ENCODE results near the gene MTG2.
A peak's percentile ranks its signal among the peaks of the same experiment; 100 is the strongest.

MTG2 gene

GRCh38 chr20:62182469-62183425 lies at the start of gene MTG2:
Gene MTG2, plus strand, starts transcription at chr20:62183028. Its CDS starts 10,393 bp downstream, at chr20:62193421.
- peak; percentile 98 for DNase-seq

GRCh38 chr20:62133051-62133845 lies 49.6 kb upstream of the MTG2 start:
- peak; percentile 70 for DNase-seq

GRCh38 chr20:62133864-62134263 lies 49.0 kb upstream of the MTG2 start:
- no peak for DNase-seq

GRCh38 chr20:62134735-62135231 lies 48.0 kb upstream of the MTG2 start:
- peak; percentile 51 for DNase-seq

GRCh38 chr20:62135573-62136266 lies 47.1 kb upstream of the MTG2 start:
- DNase-seq, result no peak

GRCh38 chr20:62136283-62137091 lies 46.3 kb upstream of the MTG2 start:
- DNase-seq, result peak; percentile 70

- DNase-seq, result no peak
These were observed 45.8 kb upstream of the MTG2 start for GRCh38 chr20:62137092-62137384.

GRCh38 chr20:62137478-62138203 lies 45.2 kb upstream of the MTG2 start:
- no peak for DNase-seq

- no peak for DNase-seq
These were observed 44.7 kb upstream of the MTG2 start for GRCh38 chr20:62138204-62138543.

GRCh38 chr20:62138912-62139311 lies 43.9 kb upstream of the MTG2 start:
- DNase-seq, result no peak

- DNase-seq, result no peak
These were observed 43.2 kb upstream of the MTG2 start for GRCh38 chr20:62139636-62140035.

- no peak for DNase-seq
These were observed 41.8 kb upstream of the MTG2 start for GRCh38 chr20:62141043-62141396.

GRCh38 chr20:62141397-62142251 lies 41.2 kb upstream of the MTG2 start:
- peak; percentile 82 for DNase-seq

GRCh38 chr20:62142252-62143080 lies 40.4 kb upstream of the MTG2 start:
- peak; percentile 42 for DNase-seq

GRCh38 chr20:62143081-62143956 lies 39.5 kb upstream of the MTG2 start, which contains the start of the genes PSMA7 and SS18L1:
Gene PSMA7, minus strand, starts transcription at chr20:62143394. Its CDS starts 91 bp downstream, at chr20:62143303.
Gene SS18L1, plus strand, starts transcription at chr20:62143769. Its CDS starts 52 bp downstream, at chr20:62143821.
- DNase-seq, result peak; percentile 97

- DNase-seq, result peak; percentile 76
These were observed 38.6 kb upstream of the MTG2 start for GRCh38 chr20:62143957-62144825.

- no peak for DNase-seq
These were observed 37.2 kb upstream of the MTG2 start for GRCh38 chr20:62145688-62146018.

Measured in suppressor macrophage treated with lipopolysaccharide for 4 hours (primary cell).